GM18508 (cell line): ENCODE data around the gene TEX28.
"Not testable (repeated sequence)": the region's sequence is repeated elsewhere in the genome, so short reads cannot be mapped to it uniquely, and the experiment has no call there.

Experiments used
- ATAC-seq: cut with Tn5 transposase; IDR thresholded peaks from one replicate; pipeline ENCODE4 v1.9.1; 2021; ENCODE audit warnings: moderate number of reproducible peaks; ENCODE audit not compliant: insufficient read depth, unreplicated experiment

TEX28 gene

GRCh38 chrX:154248076-154248475 lies 46.8 kb downstream of the TEX28 start:
- ATAC-seq, result not testable (repeated sequence)

GRCh38 chrX:154247377-154248045 lies 47.4 kb downstream of the TEX28 start:
- ATAC-seq, result not testable (repeated sequence)

- ATAC-seq, result not testable (repeated sequence)
These were observed 54.9 kb downstream of the TEX28 start for GRCh38 chrX:154239982-154240503.

GRCh38 chrX:154238939-154239559 lies 55.9 kb downstream of the TEX28 start:
- not testable (repeated sequence) for ATAC-seq

GRCh38 chrX:154233620-154234019 lies 61.3 kb downstream of the TEX28 start:
- ATAC-seq, result not testable (repeated sequence)

GRCh38 chrX:154231443-154231842 lies 63.5 kb downstream of the TEX28 start:
- not testable (repeated sequence) for ATAC-seq

- ATAC-seq, result not testable (repeated sequence)
These were observed 68.2 kb downstream of the TEX28 start for GRCh38 chrX:154226706-154227105.

- ATAC-seq, result not testable (repeated sequence)
These were observed 69.6 kb downstream of the TEX28 start for GRCh38 chrX:154225292-154225691.
